Lower leg skin (tissue), 3 donors: ENCODE results near the gene VPS13D.

Source experiments
- POLR2A ChIP-seq, 2 donors: fragments of 450-650 bp; IDR thresholded peaks; one replicate each; pipeline ENCODE4 v1.6.1; 2016 to 2017; ENCODE audit warnings: antibody characterized with exemption in 2 of 2, mild to moderate bottlenecking in 1 of 2, moderate library complexity in 1 of 2
- TF ChIP-seq, protein P1 (sequence below), 3 donors: fragments of 450-650 bp; IDR thresholded peaks; one replicate each; pipeline ENCODE4 v1.5.1; 2016; ENCODE audit warnings: antibody characterized with exemption in 3 of 3, mild to moderate bottlenecking in 3 of 3, moderate library complexity in 2 of 3

DNA sequence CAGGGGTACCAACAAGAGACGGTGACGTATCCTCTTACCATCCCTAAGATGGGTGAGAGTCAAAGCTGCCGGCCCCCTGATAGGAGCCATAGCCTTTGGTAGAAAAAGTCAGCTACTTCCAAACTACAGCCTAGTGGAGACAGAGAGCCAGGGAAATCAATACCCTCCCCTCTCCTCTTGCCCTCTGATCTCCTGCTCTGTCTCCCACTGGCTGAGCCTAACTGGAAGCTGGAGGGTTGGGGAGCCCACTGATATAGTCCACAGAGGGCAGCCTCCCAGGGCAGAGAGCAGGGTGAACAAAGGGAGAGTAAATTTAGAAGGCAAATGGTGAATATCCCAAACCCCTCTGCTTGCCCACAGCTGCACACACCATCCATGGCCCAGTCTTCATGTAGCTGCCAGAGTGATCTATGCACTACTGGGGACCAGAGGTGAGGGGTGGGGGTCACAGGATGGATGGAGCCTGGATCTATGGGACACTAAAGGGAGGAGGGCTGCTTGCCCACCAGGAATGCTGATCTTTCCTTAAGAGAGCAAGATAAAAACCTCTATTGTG is 308.2 kb downstream of the VPS13D start:
- no peak for TF ChIP-seq POLR2A (IDR thresholded peaks at IDR 0.05)
- TF ChIP-seq, protein P1, sequence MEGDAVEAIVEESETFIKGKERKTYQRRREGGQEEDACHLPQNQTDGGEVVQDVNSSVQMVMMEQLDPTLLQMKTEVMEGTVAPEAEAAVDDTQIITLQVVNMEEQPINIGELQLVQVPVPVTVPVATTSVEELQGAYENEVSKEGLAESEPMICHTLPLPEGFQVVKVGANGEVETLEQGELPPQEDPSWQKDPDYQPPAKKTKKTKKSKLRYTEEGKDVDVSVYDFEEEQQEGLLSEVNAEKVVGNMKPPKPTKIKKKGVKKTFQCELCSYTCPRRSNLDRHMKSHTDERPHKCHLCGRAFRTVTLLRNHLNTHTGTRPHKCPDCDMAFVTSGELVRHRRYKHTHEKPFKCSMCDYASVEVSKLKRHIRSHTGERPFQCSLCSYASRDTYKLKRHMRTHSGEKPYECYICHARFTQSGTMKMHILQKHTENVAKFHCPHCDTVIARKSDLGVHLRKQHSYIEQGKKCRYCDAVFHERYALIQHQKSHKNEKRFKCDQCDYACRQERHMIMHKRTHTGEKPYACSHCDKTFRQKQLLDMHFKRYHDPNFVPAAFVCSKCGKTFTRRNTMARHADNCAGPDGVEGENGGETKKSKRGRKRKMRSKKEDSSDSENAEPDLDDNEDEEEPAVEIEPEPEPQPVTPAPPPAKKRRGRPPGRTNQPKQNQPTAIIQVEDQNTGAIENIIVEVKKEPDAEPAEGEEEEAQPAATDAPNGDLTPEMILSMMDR (IDR thresholded peaks at IDR 0.05) = no peak
